Spleen (tissue), 11 donors: Measurements from ENCODE around the gene CBX1. TPM values are rescaled to one million over a fixed set of nuclear protein-coding genes. Genes with fewer than 3 reads are reported as not detected.

Experiments
- DNase-seq: peaks from one replicate; pipeline ENCODE4 v3.0.0-alpha.2; 2020
- H3K27ac ChIP-seq, 8 donors: fragments of 200-600 bp; sonication (generic) in 7 of 8; 1 replicate in 4 of 8; 2 replicates in 4 of 8; pipeline versions ENCODE4 v1.5.0 to v1.8.0; 2016 to 2021; ENCODE audit warnings: inconsistent platforms in 4 of 8, mild to moderate bottlenecking in 4 of 8, moderate library complexity in 1 of 8
- H3K27me3 ChIP-seq, 7 donors: fragments of 200-600 bp; sonication (generic) in 6 of 7; replicated peaks in 1 of 7; 1 replicate in 4 of 7; 2 replicates in 3 of 7; pipeline versions ENCODE4 v1.5.0 to v1.8.0; 2016 to 2021; ENCODE audit warnings: inconsistent platforms in 3 of 7, mild to moderate bottlenecking in 1 of 7
- H3K36me3 ChIP-seq, 6 donors: fragments of 200-600 bp; sonication (generic) in 5 of 6; 1 replicate in 4 of 6; 2 replicates in 2 of 6; pipeline versions ENCODE4 v1.5.0 to v1.8.0; 2016 to 2021; ENCODE audit warnings: inconsistent platforms in 2 of 6
- H3K4me1 ChIP-seq, 6 donors: fragments of 200-600 bp; sonication (generic) in 5 of 6; 1 replicate in 3 of 6; 2 replicates in 3 of 6; pipeline versions ENCODE4 v1.5.0 to v1.8.0; 2016 to 2021; ENCODE audit warnings: inconsistent platforms in 3 of 6
- H3K4me3 ChIP-seq, 8 donors: fragments of 200-600 bp; sonication (generic) in 7 of 8; 1 replicate in 4 of 8; 2 replicates in 4 of 8; pipeline versions ENCODE4 v1.5.0 to v1.8.0; 2016 to 2021; ENCODE audit warnings: inconsistent platforms in 4 of 8, mild to moderate bottlenecking in 4 of 8, moderate library complexity in 2 of 8
- H3K9me3 ChIP-seq, 8 donors: fragments of 200-600 bp; sonication (generic) in 7 of 8; 1 replicate in 4 of 8; 2 replicates in 4 of 8; pipeline versions ENCODE4 v1.5.0 to v1.8.0; 2016 to 2021; ENCODE audit warnings: inconsistent platforms in 4 of 8
- POLR2A ChIP-seq, 3 donors: fragments of 450-650 bp; IDR thresholded peaks; one replicate each; pipeline ENCODE4 v1.5.1; 2017; ENCODE audit warnings: antibody characterized with exemption in 3 of 3, mild to moderate bottlenecking in 1 of 3
- POLR2AphosphoS5 ChIP-seq, 3 donors: sonication (generic); formaldehyde crosslinking; IDR thresholded peaks; one replicate each; pipeline ENCODE4 v1.5.1; 2017; ENCODE audit warnings: antibody characterized with exemption in 3 of 3
- whole genome bisulfite sequencing, 5 donors: extraction: QIAGEN DNeasy Blood & Tissue Kit in 3 of 5; methylation state at CpG; one replicate each; pipeline versions ENCODE4 v1.1.5 to v1.1.7; 2013 to 2018; 5-methylcytosine and 5-hydroxymethylcytosine counted together
- intact Hi-C: fragments of 100-400 bp; cut with DNase I; formaldehyde crosslinking; loops from one replicate; pipeline ENCODE4 v1.15.0; 2023; ENCODE audit warnings: low total_unique reads
- polyA plus RNA-seq, 3 donors: library from polyadenylated mRNA; stranded (reverse); fragments of 200-250 nt; gene quantifications; one replicate each; pipeline ENCODE4 v1.2.1, GENCODE V29; 2013
- total RNA-seq, 7 donors: library from RNA; depleted of rRNA in 3 of 7; stranded (reverse); fragments of >200 nt in 3 of 7; fragmentation: NEBNext Ultra II Directional in 4 of 7; extraction: Animal tissue kit (Norgen Biotek cat#: 25700) in 4 of 7; gene quantifications; one replicate each; pipeline versions ENCODE4 v1.1.0 to v1.2.1, GENCODE V29; 2016 to 2021
- TF ChIP-seq, protein P1 (sequence below), 11 experiments: fragments of 200-600 bp in 7 of 11; fragments of 450-650 bp in 4 of 11; sonication (generic) in 4 of 11; IDR thresholded peaks in 8 of 11; conservative IDR thresholded peaks in 3 of 11; 1 replicate in 7 of 11; 2 replicates in 4 of 11; pipeline versions ENCODE4 v1.4.0 to v1.8.0; 2016 to 2021; ENCODE audit warnings: antibody characterized with exemption in 11 of 11, inconsistent platforms in 4 of 11, mild to moderate bottlenecking in 1 of 11
- donor health status: healthy with polysubstance abuse.
- donor health status: DM: no; HTN: no; CAD: no; lungs with moderate emphysema.
- donor health status: DM: no; HTN: no; CAD: no.
- donor health status: Bipolar disorder and iron deficiency.
- donor health status: healthy.
- donor health status: DM: no; HTN: no; CAD: no.
- donor health status: DM: yes; HTN: yes; CAD: no.

Gene CBX1
- total and polyA plus RNA-seq, 10 donors = 19.6 to 36.2 (median 28.6) TPM

DNA sequence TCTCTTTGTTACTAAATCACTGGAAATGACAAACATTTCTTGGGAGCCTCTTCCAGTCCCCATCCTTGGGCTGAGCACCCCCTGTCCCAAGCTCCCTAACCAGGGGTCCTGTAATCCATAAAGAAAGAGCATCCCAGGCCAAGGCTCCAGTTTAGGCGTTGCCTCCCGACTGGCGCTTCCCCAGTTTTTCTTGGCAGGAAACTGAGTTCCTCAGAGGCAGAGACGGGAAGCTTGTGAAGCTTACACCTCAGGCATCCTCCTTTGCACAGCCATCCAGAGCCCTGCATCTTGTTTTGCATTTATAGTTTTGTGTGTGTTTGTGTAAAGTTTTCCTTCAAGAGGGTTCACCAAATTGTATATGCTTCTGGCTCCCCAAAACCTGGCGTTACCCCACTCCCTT lies 70.7 kb downstream of the CBX1 start:
- H3K27me3 ChIP-seq = peaks cover 0 to 8% (median 0%) of the 10 kb centered on the region in 7 donors
- intact Hi-C loops = no loop called here
- WGBS, 5 donors = 64 to 74% (median 68%) methylated on average over 5 of the region's 5 CpGs
- DNase-seq = no peak
- H3K4me1 ChIP-seq = peaks cover 11 to 15% (median 14%) of the 10 kb centered on the region in 6 donors
- H3K36me3 ChIP-seq = no peaks in the 10 kb centered on the region
- TF ChIP-seq, protein P1, sequence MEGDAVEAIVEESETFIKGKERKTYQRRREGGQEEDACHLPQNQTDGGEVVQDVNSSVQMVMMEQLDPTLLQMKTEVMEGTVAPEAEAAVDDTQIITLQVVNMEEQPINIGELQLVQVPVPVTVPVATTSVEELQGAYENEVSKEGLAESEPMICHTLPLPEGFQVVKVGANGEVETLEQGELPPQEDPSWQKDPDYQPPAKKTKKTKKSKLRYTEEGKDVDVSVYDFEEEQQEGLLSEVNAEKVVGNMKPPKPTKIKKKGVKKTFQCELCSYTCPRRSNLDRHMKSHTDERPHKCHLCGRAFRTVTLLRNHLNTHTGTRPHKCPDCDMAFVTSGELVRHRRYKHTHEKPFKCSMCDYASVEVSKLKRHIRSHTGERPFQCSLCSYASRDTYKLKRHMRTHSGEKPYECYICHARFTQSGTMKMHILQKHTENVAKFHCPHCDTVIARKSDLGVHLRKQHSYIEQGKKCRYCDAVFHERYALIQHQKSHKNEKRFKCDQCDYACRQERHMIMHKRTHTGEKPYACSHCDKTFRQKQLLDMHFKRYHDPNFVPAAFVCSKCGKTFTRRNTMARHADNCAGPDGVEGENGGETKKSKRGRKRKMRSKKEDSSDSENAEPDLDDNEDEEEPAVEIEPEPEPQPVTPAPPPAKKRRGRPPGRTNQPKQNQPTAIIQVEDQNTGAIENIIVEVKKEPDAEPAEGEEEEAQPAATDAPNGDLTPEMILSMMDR (IDR thresholded peaks at IDR 0.05 in 8 of 11, conservative IDR thresholded peaks at IDR 0.05 in 3 of 11) = no peak
- TF ChIP-seq POLR2AphosphoS5 (IDR thresholded peaks at IDR 0.05) (no peak), POLR2A (IDR thresholded peaks at IDR 0.05) (no peak)
- H3K9me3 ChIP-seq = no peaks in the 10 kb centered on the region
- no peak overlapping the region for H3K4me3 ChIP-seq
- no peak overlapping the region for H3K27ac ChIP-seq

DNA sequence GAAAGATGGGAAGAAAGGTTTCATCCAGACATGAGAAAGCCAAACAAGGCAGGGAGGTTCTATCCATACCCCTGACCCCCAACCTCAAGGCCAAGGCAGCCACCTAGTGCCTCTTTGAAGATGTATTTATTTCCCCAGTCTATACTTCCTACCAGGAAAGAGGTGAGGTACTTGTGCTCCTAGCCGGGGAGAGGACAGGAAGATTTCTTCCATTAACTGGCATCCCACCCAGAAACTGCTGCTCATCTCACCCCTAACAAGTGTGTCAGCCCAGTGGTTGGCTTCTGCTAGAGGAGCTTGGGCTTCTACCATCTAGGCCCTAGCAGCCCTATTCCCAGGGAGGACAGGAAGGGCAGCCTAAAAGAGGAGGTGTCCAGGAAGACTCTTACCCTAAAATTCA lies 72.5 kb downstream of the CBX1 start:
- H3K27ac ChIP-seq = no peak overlapping the region
- 40 to 85% (median 79%) methylated on average over 1 of the region's 1 CpG for WGBS, 5 donors
- peaks cover 0 to 18% (median 4%) of the 10 kb centered on the region in 7 donors for H3K27me3 ChIP-seq
- H3K36me3 ChIP-seq = no peaks in the 10 kb centered on the region
- no peak for TF ChIP-seq POLR2AphosphoS5 (IDR thresholded peaks at IDR 0.05)
- no peak for TF ChIP-seq POLR2A (IDR thresholded peaks at IDR 0.05)
- TF ChIP-seq, protein P1 (IDR thresholded peaks at IDR 0.05 in 8 of 11, conservative IDR thresholded peaks at IDR 0.05 in 3 of 11) = no peak
- peaks cover 25 to 33% (median 29%) of the 10 kb centered on the region in 6 donors for H3K4me1 ChIP-seq
- intact Hi-C loops = no loop called here
- no peak for DNase-seq
- H3K4me3 ChIP-seq = no peak overlapping the region
- no peaks in the 10 kb centered on the region for H3K9me3 ChIP-seq

DNA sequence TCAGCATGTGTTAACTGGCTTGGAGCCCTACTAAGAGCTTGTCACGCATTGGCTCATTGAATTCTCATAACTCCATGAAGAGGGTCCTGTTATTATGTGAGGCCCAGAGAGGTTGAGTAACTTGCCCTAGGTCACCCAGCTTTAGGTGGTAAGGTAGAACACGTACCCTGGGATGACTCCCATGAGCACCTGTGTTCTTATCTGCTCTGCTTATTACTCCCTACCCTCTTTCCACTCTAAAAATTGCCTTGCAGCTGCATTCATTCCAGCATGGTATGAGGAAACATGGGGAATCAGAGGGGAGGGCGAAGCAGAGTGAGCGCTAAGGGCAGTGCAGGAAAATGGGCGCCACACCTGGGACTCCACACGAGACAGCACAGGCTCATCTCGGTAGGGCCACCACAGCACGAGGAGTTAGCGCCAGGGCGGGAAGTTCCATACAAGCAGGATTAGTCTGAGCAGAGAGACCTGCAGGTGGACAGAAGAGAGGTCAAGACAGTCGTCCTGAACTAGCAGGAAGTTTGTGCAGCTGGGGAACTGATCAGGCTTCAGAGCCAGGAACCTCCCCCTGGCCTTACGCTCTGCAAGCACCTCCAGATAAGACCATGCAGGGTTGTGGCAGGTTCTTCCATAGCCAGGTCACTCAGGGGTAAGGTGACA lies 73.8 kb downstream of the CBX1 start:
- WGBS, 5 donors = 89 to 94% (median 90%) methylated on average over 12 of the region's 12 CpGs
- no peaks in the 10 kb centered on the region for H3K9me3 ChIP-seq
- peaks cover 0 to 31% (median 5%) of the 10 kb centered on the region in 7 donors for H3K27me3 ChIP-seq
- no peak for DNase-seq
- H3K4me3 ChIP-seq = no peak overlapping the region
- intact Hi-C loops = loop anchor here (2.0 kb wide), 1 partner anchor 47 kb away; no protein-coding TSS in a partner anchor
- no peak overlapping the region for H3K27ac ChIP-seq
- no peaks in the 10 kb centered on the region for H3K36me3 ChIP-seq
- TF ChIP-seq POLR2AphosphoS5 (IDR thresholded peaks at IDR 0.05) = no peak
- no peak for TF ChIP-seq POLR2A (IDR thresholded peaks at IDR 0.05)
- TF ChIP-seq, protein P1 (IDR thresholded peaks at IDR 0.05 in 8 of 11, conservative IDR thresholded peaks at IDR 0.05 in 3 of 11) = no peak
- H3K4me1 ChIP-seq = peaks cover 26 to 46% (median 41%) of the 10 kb centered on the region in 6 donors

DNA sequence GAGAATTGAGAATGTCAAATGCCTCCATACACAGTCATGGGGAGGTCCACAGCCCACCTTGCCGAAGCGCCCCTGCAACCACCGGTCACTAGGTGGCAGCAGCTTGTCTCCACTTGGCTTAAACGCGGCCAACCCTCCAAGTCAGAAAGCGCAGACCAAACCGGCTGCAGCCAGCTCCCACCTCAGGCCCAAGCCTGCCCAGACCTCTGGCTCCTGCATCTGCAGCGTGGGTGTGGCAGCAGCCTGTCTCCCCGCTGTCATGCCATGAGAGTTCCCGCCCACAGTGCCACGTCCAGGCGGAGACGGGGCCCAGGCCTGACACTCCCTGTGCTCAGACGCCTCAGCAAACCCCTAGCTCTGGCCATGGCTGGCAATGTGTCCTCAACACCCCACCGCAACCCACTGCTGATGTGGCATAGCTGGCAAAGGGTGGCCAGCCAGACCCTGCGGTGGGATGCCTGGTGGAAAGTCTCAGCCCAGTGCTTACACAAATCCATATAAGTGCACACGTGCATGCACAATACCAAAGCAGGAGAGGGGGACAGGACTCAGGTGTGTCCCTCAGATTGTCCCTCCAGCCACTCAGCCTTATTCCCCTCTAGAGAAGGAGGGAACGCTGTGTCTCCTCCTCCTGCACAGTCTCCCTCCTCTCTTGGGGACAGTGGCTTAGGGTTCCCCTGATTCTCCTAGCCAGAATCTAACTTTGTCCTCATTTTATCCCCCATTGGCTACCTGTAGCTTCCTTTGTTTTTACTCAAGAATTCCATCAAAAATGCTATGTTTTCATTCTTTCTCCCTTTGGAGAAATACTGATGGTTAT lies 74.6 kb downstream of the CBX1 start:
- Histone ChIP-seq H3K36me3 (no peaks in the 10 kb centered on the region), H3K27me3 (peaks cover 0 to 33% (median 5%) of the 10 kb centered on the region in 7 donors), H3K27ac (no peak overlapping the region), H3K9me3 (no peaks in the 10 kb centered on the region), H3K4me1 (peaks cover 26 to 53% (median 44%) of the 10 kb centered on the region in 6 donors), H3K4me3 (peak overlapping the region in 1 of 8 donors; percentile 7)
- intact Hi-C loops = loop anchor here (2.0 kb wide), 1 partner anchor 48 kb away; no protein-coding TSS in a partner anchor
- WGBS, 5 donors = 23 to 37% (median 31%) methylated on average over 16 to 18 of the region's 18 CpGs
- no peak for TF ChIP-seq POLR2A (IDR thresholded peaks at IDR 0.05)
- TF ChIP-seq POLR2AphosphoS5 (IDR thresholded peaks at IDR 0.05) = peak; percentile 42 to 63 (median 60)
- TF ChIP-seq, protein P1 (IDR thresholded peaks at IDR 0.05 in 8 of 11, conservative IDR thresholded peaks at IDR 0.05 in 3 of 11) = peak; percentile 54 to 90 (median 81)
- peak; percentile 93 for DNase-seq
